ENCODE results near the gene RAPGEF3. TPM values are rescaled to one million over a fixed set of nuclear protein-coding genes. Genes with fewer than 3 reads are reported as not detected.
A peak's percentile ranks its signal among the peaks of the same experiment; 100 is the strongest.

Gene RAPGEF3
- total and polyA plus RNA-seq, 9 of the 15 experiments (the other 6 are each of a cell fraction or from before 2014, with no cell fraction given), result 0.03 to 0.78 (median 0.37) TPM; not detected in 1

- H3K27ac ChIP-seq (ENCODE audit: extremely low read depth, low read depth, low read length), result peak overlapping the region; percentile 92
- peaks cover 13% of the 10 kb centered on the region; the same call in 1 of the 2 replicates for H4K20me1 ChIP-seq (replicated peaks; ENCODE audit: control insufficient read depth, insufficient read depth, low read length)
- peaks cover 5% of the 10 kb centered on the region for H3K9me1 ChIP-seq (ENCODE audit: control insufficient read depth, insufficient read depth, low read length)
- no peak overlapping the region for H3K4me3 ChIP-seq
- peaks cover 54 to 65% of the 10 kb centered on the region in 2 experiments for H3K4me1 ChIP-seq (replicated peaks in 1 of 2; ENCODE audit: control insufficient read depth in 2 of 2, insufficient read depth in 2 of 2, low read length in 2 of 2)
- in situ Hi-C loops (cut with MboI), result loop anchor here (10.0 kb wide), 1 partner anchor 62 kb away; no protein-coding TSS in a partner anchor
- 17% methylated on average over 4 of the region's 5 CpGs for WGBS (ENCODE audit: insufficient coverage, low coverage, missing lambda C conversion rate)
- intact Hi-C loops (cut with micrococcal nuclease), result no loop called here
- no peaks in the 10 kb centered on the region for H3K9me3 ChIP-seq (replicated peaks; ENCODE audit: control insufficient read depth, insufficient read depth, low read depth, low read length)
- H2AFZ ChIP-seq (ENCODE audit: low read depth, low read length), result 0 out of 2 replicates have a peak overlapping the region, but pooled peaks have one; percentile 11
- ChIA-PET POLR2A (interaction anchor here (0.7 to 5.4 kb wide), 14 partner anchors 8 to 70 kb away, joined by 3 to 38 read pairs (median 4); partner anchors contain the start of genes RAPGEF3 and RPAP3), CTCF (ENCODE audit: low intra/inter-chr PET ratio) (interaction anchor here (0.6 to 4.5 kb wide), 4 partner anchors 33 to 66 kb away, joined by 3 to 42 read pairs (median 7); no protein-coding TSS in a partner anchor)
- H3K79me2 ChIP-seq (ENCODE audit: control insufficient read depth, insufficient read depth, low read length), result peaks cover 72% of the 10 kb centered on the region
- H3K27me3 ChIP-seq (ENCODE audit: control insufficient read depth in 2 of 2, insufficient read depth in 2 of 2, low read length in 2 of 2), result no peaks in the 10 kb centered on the region
- H3K36me3 ChIP-seq (ENCODE audit: control insufficient read depth, insufficient read depth, low read length), result peaks cover 31% of the 10 kb centered on the region; the same call in 2 of the 3 replicates
- H3K4me2 ChIP-seq (ENCODE audit: insufficient read depth, low read length), result peak overlapping the region; percentile 94
- peak overlapping the region; percentile 84 to 88 for H3K9ac ChIP-seq (ENCODE audit: insufficient read depth in 1 of 2, low read depth in 2 of 2, low read length in 2 of 2)
- peak in 2 of 4 experiments; percentile 38 to 66 for DNase-seq (ENCODE audit: extremely low read depth in 1 of 4, low spot score in 3 of 4)
- peak; percentile 46 for FAIRE-seq
- BruUV-seq (replicated peaks), result no TSS peak
- no peak for ATAC-seq
- TF ChIP-seq ZNF384 (IDR thresholded peaks at IDR 0.05; ENCODE audit: low read depth, low read length), result no peak
- TF ChIP-seq CXXC5 (CRISPR knock-in tag; IDR thresholded peaks at IDR 0.05), result peak; percentile 44; the same call in 1 of the 2 replicates
- TF ChIP-seq MGA (IDR thresholded peaks at IDR 0.05), result peak; percentile 45
- TF ChIP-seq NR2C1 (IDR thresholded peaks at IDR 0.05), result no peak
- TF ChIP-seq NR2C1 (tag; IDR thresholded peaks at IDR 0.05), result peak; percentile 51; the same call in 1 of the 2 replicates
- TF ChIP-seq USF2 (CRISPR knock-in tag; IDR thresholded peaks at IDR 0.05), result no peak
- peak; percentile 52 for TF ChIP-seq NFIC (IDR thresholded peaks at IDR 0.05)
- TF ChIP-seq FOXK2 (conservative IDR thresholded peaks at IDR 0.05 in 1 of 2, IDR thresholded peaks at IDR 0.05 in 1 of 2; ENCODE audit: low read depth in 2 of 2), result peak; percentile 63; a peak in 3 of 4 replicates
- no peak for TF ChIP-seq ZNF644 (tag; IDR thresholded peaks at IDR 0.05; ENCODE audit: low read depth)
Observed at GRCh38 chr12:47776471-47777143, 17.9 kb upstream of the RAPGEF3 start.
